ENCODE results near the gene TLR10.

Gene TLR10

GRCh38 chr4:38785901-38786402, 3.2 kb upstream of the TLR10 start:
- no peak for TF ChIP-seq CTCF (IDR thresholded peaks at IDR 0.05; ENCODE audit: insufficient read depth, low read depth, low read length, missing control alignments)
- DNase-seq (ENCODE audit: low read depth) = peak; percentile 89
- H3K4me3 ChIP-seq (ENCODE audit: low read depth, low read length) = no peak overlapping the region

GRCh38 chr4:38785041-38785790, 2.4 kb upstream of the TLR10 start:
- DNase-seq (ENCODE audit: low read depth) = no peak
- no peak for TF ChIP-seq CTCF (IDR thresholded peaks at IDR 0.05; ENCODE audit: insufficient read depth, low read depth, low read length, missing control alignments)
- H3K4me3 ChIP-seq (ENCODE audit: low read depth, low read length) = no peak overlapping the region

- H3K4me3 ChIP-seq (ENCODE audit: low read depth, low read length) = no peak overlapping the region
- no peak for DNase-seq (ENCODE audit: low read depth)
These were observed 1.4 kb upstream of the TLR10 start for GRCh38 chr4:38784141-38784540.

GRCh38 chr4:38783109-38783460, 295 bp upstream of the TLR10 start:
- no peak overlapping the region for H3K4me3 ChIP-seq (ENCODE audit: low read depth, low read length)
- no peak for TF ChIP-seq CTCF (IDR thresholded peaks at IDR 0.05; ENCODE audit: insufficient read depth, low read depth, low read length, missing control alignments)

More at GRCh38 chr4:38784141-38784540, 1.4 kb upstream of the TLR10 start:
- no peak for TF ChIP-seq CTCF (IDR thresholded peaks at IDR 0.05; ENCODE audit: insufficient read depth, low read depth, low read length, missing control alignments)

GRCh38 chr4:38781854-38782261, 932 bp downstream of the TLR10 start:
- H3K4me3 ChIP-seq (ENCODE audit: low read depth, low read length) = peak overlapping the region; percentile 90
- no peak for TF ChIP-seq CTCF (IDR thresholded peaks at IDR 0.05; ENCODE audit: insufficient read depth, low read depth, low read length, missing control alignments)
- peak; percentile 76 for DNase-seq (ENCODE audit: low read depth)

More at GRCh38 chr4:38783109-38783460, 295 bp upstream of the TLR10 start:
- no peak for DNase-seq (ENCODE audit: low read depth)

GRCh38 chr4:38780833-38781484, 1.8 kb downstream of the TLR10 start:
- DNase-seq (ENCODE audit: low read depth) = peak; percentile 53
- no peak for TF ChIP-seq CTCF (IDR thresholded peaks at IDR 0.05; ENCODE audit: insufficient read depth, low read depth, low read length, missing control alignments)
- peak overlapping the region; percentile 90 for H3K4me3 ChIP-seq (ENCODE audit: low read depth, low read length)

All from GM12865 (cell line).